ENCODE measurements around the gene VWA1.
"Not testable (repeated sequence)": the region's sequence is repeated elsewhere in the genome, so short reads cannot be mapped to it uniquely, and the experiment has no call there.

The VWA1 gene

GRCh38 chr1:1424707-1425106 lies 10.8 kb upstream of the VWA1 start:
- DNase-seq: no peak

DNA sequence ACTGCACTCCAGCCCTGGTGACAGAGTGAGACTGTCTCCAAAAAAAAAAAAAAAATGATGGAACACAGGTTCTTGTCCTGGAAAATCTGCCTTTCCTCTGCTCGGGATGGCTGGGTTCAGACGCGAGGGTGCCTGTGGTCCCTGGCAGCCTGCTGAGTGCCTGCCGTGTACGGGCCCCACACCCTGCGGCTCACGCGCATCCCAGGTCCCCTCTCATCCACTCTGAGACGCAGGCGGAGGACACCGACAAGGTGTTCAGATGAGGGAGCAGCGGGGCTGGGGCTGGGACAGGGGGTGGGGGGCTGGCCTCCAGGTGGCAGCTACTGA lies 10.1 kb upstream of the VWA1 start:
- no peak for DNase-seq

DNA sequence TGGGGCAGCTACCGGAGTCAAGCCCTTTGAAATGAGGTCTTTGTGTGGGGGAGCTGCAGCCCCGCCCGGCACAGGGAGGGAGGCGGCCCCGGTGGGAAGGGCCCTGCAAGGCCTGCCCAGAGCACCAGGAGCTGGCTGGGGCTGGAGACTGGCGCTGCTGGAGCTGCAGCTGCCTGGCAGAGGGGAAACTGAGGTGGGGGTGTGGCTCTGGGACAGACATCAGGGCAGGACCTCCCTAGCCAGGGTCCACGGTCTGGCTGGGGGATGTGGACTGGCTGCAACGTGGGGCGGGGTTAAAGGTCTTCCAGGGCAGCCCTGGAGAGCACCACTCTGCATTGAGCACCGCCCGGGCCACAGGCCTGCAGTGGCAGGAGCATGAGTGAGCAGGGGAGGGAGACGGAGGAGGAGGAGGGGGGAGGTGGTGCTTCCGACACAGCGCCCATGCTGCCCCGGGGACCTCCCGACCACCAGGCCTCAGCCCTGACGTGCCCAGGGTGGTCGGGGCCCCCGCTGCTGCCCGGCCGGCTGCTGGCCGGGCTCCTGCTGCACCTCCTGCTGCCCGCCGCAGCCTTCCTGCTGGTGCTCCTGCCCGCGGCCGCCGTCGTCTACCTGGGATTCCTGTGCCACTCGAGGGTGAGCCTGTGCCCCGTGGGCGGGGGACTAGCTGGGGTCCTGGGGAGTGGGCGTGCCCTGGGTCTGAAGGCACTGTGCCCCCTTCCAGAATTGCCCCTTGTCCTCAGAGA lies 9.6 kb upstream of the VWA1 start:
- DNase-seq: no peak

DNA sequence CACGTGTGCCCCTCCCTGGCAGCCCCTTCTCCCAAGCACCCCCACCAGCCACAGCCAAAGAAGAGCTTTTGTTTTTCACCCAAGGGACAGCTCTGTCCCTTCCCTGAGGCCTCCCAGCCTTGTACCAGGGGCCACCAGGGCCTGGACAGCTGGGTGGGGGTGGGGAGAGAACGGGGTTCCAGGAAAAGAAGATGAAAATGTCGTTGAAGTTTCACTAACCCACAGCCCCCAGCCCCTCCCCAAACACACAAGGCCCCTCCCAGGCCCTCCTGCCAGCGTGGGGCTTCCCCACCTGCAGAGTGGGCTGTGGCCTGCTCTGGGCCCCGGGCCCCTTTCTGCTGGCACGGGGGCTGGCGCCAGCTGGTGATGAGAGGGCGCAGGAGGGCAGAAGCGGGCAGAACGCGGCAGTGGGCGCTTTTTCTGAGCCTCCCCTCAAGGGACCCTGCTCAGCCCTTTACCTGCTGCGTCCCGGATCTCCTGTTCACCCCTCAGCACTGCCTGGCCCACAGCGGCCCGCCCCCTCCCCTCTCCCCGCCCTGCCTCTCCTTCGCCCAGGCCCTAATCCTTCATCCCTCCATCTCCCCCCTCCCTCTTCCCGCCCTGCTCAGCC lies 8.9 kb upstream of the VWA1 start:
- DNase-seq: no peak

DNA sequence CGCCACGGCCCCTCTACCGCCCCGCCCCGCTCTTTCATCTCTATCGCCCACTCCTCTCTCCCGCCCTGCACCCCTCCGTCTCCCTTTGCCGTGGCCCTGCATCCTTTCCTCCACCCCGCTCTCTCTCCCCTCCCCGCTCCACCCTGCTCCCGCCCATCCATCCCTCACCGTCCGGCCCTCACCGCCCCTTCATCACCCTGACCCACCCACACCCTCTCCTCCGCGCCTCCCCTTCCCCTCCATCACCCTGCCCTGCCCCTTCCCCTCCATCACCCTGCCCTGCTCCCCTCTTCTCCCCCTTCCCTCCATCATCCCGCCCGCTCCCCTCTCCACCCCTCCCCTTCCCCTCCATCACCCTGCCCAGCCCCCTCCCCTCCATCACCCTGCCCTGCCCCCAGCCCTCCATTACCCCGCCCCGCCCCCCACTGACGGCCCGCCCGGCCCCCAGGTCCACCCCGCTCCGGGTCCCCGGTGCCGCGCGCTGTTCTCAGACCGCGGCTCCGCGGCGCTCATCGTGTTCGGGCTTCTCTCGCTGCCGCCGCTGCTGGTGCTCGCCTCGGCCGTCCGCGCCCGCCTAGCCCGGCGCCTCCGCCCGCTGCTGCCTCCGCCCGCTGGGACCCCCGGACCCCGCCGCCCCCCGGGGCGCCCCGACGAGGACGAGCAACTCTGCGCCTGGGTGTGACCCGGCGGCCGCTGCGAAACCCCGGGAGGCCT lies 8.2 kb upstream of the VWA1 start:
- no peak for DNase-seq

DNA sequence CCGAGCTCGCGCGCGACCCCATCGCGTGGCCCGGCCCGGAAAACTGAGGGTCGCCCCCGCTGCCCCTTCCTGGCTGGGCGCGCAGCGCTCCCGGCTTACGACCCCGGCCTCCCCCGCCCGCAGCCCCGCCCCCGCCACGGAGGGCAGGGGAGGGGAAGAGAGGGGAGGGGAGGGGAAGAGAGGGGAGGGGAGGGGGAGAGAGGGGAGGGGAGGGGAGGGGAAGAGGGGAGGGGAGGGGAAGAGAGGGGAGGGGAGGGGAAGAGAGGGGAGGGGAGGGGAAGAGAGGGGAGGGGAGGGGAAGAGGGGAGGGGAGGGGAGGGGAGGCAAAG lies 7.7 kb upstream of the VWA1 start:
- no peak for DNase-seq

- DNase-seq: no peak
These were observed 7.3 kb upstream of the VWA1 start for GRCh38 chr1:1428174-1428573.

GRCh38 chr1:1428967-1429366 lies 6.5 kb upstream of the VWA1 start:
- not testable (repeated sequence) for DNase-seq

DNA sequence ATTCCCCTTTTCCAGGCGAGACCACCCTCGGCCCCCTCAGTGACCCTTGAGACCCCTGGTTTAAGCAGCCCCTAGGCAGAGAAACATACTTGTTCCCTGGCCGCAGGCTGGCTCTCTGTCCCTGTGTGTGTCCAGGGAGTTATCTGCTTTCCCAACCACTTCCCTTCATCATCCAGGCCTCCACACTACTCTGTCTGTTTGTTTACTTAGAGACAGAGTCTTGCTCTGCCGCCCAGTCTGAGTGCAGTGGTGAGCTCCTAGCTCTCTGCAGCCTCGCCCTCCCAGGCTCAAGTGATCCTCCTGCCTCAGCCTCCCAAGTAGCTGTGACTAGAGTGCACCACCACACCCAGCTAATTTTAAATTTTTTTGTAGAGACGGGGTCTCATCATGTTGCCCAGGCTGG lies 5.8 kb upstream of the VWA1 start:
- no peak for DNase-seq

DNA sequence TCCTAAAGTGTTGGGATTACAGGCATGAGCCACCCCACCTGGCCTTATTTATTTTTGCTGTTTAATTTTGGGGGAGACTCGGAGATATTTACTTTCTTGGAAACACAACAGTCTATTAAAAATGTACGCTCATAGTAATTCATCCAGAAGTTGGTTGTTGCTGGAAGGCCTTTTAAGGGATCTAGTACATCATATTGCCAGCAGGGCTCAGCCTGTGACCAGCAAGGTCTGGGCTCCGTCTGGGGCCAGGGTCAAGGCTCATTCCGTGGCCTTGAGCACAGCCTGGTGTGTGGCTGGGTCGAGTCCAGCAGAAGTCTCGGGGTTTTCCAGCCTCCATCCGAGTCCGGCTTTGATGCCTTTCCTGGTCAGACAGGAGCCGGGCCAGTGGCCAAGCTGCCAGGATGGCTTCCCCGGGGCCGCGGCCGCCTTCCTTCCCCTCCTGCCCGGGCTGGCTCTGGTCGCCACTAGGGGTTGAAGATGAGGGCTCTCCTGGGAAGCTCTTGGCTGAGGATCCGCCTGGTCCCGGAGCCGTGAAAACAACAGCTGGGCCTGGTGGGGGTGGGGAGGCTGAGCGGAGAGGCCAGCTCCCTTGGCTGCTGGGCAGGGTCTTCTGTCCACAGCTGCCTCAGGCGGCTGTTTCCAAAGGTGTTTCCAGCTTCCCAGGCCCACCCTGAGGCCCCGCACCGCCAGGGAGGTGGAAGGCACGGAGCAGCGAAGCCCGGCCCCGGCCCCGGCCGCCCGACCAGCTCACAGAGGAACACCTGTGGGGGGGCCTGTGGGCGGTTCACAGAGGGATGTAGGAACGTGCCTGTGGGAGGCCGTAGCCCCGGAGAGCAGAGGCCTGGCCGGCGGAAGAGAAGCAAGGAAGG lies 5.1 kb upstream of the VWA1 start:
- no peak for DNase-seq

GRCh38 chr1:1430992-1431844 lies 4.3 kb upstream of the VWA1 start:
- no peak for DNase-seq

DNA sequence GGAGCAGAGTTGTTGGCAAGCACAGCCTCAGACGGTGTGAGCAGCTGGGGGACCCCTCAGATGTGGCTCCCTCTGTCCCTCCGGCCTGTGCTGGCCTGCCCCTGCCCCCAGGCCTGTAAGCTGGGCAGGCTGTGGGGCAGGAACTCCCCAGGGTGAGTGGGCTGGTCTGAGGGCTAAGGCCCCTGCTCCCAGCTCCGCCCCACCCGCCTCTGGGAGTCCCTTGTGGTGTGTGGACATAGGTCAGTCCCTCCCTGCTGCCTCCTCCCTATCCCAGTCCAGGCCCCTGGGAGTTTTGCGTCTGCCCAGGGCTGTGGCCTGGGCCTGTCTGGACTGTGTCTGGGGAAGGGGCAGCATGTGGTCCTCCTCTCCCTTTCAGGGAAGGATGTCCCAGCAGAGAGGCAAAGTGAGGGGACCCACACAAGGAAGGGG lies 3.6 kb upstream of the VWA1 start:
- no peak for DNase-seq

DNA sequence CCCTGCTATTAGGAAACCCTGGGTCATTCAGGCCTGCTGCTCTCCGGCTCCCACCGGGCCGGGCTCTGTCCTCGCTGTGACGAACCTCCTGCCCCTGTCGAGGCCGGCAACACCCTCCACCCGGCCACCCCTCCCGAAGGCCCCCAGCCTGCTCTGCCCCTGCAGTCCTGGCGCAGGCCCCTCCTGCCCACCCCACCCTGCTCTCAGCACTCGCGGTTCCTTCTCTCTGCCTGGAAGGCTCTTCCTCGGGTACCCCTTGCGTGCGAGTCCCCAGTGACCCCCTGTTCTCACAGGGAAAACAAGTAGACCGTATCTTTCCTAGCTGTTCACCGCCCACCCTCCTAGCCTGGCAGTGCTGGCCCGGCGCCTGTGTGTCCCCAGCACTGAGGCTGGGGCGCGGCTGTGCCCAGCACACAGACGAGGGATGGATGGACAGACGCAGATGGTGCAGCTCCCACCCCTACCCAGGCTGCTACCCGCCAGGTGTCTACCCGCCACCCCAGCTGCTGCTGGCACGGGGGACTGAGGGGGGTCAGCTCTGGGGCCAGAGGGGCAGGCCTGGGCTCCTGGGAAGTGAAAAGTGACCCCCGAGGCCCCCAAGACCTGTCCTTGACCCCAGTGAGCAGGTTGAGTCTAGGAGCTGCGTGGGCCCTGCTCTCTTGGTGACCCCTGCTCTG lies 3.1 kb upstream of the VWA1 start:
- DNase-seq: no peak

GRCh38 chr1:1432951-1433803 lies 2.3 kb upstream of the VWA1 start:
- no peak for DNase-seq

- no peak for DNase-seq
These were observed 1.7 kb upstream of the VWA1 start for GRCh38 chr1:1433804-1434130.

GRCh38 chr1:1434131-1434823 lies 1.2 kb upstream of the VWA1 start:
- DNase-seq: no peak

DNA sequence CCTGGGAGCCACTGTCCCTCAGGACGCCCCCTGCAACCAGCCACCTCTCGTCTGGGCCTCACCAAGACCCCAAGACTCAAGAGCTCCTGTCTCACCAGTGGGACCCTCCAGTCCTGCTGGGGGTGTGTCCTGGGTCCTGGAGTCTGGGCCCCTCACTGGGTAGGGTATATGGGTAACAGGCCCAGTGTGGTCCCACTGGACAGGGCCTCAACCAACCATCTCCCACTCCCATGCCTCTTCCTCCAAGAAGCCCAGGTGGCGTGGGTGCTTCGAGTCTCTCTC lies 725 bp upstream of the VWA1 start:
- DNase-seq: no peak

GRCh38 chr1:1435911-1436629 lies 580 bp downstream of the VWA1 start:
- DNase-seq: no peak

GRCh38 chr1:1436630-1437032 lies 1.1 kb downstream of the VWA1 start:
- DNase-seq: no peak
